Astrocyte of the spinal cord (primary cell): ENCODE results near the gene CCNI2.

Experiments
- DNase-seq: peaks from one replicate; pipeline ENCODE4 v3.0.0; 2011; ENCODE audit warnings: low read depth, low spot score
- H3K4me3 ChIP-seq: 2 replicates; pipeline ENCODE4 v1.5.1; 2011; ENCODE audit warnings: low read depth, mild to moderate bottlenecking, low read length, moderate library complexity
- CTCF ChIP-seq: IDR thresholded peaks from 2 replicates; pipeline ENCODE4 v1.5.1; 2012; ENCODE audit warnings: low read depth, mild to moderate bottlenecking, low read length, inconsistent platforms
- in situ Hi-C: cut with HindIII; loops from 2 replicates; pipeline ENCODE4 v1.10.0; 2017; ENCODE audit warnings: low sequenced_read_pairs

CCNI2 gene

GRCh38 chr5:132771503-132771998, 24.3 kb downstream of the CCNI2 start:
- peak; percentile 50 for DNase-seq
- H3K4me3 ChIP-seq = no peak overlapping the region
- no peak for TF ChIP-seq CTCF
- in situ Hi-C loops = no loop called here

- in situ Hi-C loops = no loop called here
- TF ChIP-seq CTCF = no peak
- DNase-seq = no peak
- H3K4me3 ChIP-seq = no peak overlapping the region
These were observed 25.3 kb downstream of the CCNI2 start for GRCh38 chr5:132772291-132773070.

- in situ Hi-C loops = no loop called here
- TF ChIP-seq CTCF = no peak
These were observed 25.9 kb downstream of the CCNI2 start for GRCh38 chr5:132773114-132773513.

GRCh38 chr5:132773601-132774355, 26.6 kb downstream of the CCNI2 start:
- in situ Hi-C loops = no loop called here
- H3K4me3 ChIP-seq = no peak overlapping the region
- DNase-seq = no peak
- TF ChIP-seq CTCF = no peak

More at GRCh38 chr5:132773114-132773513, 25.9 kb downstream of the CCNI2 start:
- DNase-seq = no peak
- H3K4me3 ChIP-seq = no peak overlapping the region

GRCh38 chr5:132774406-132774805, 27.2 kb downstream of the CCNI2 start:
- in situ Hi-C loops = no loop called here

More at GRCh38 chr5:132774406-132774805, 27.2 kb downstream of the CCNI2 start:
- no peak for DNase-seq
- no peak overlapping the region for H3K4me3 ChIP-seq
- no peak for TF ChIP-seq CTCF
